Measurements from ENCODE around the gene MSI2.
"Not testable (repeated sequence)": the region's sequence is repeated elsewhere in the genome, so short reads cannot be mapped to it uniquely, and the experiment has no call there.

Gene MSI2

GRCh38 chr17:57293077-57293476 lies 36.8 kb downstream of the MSI2 start:
- ChIA-PET CTCF (no interaction called here), POLR2A (no interaction called here)
- TF ChIP-seq BHLHE40 (IDR thresholded peaks at IDR 0.05; ENCODE audit: borderline replicate concordance) = no peak
- no peak for TF ChIP-seq PKNOX1 (IDR thresholded peaks at IDR 0.05)
- TF ChIP-seq TARDBP (IDR thresholded peaks at IDR 0.05) = no peak
- no peak for TF ChIP-seq ARNT (IDR thresholded peaks at IDR 0.05)
- no peak for TF ChIP-seq ELF4 (IDR thresholded peaks at IDR 0.05)
- TF ChIP-seq L3MBTL2 (conservative IDR thresholded peaks at IDR 0.05) = no peak
- TF ChIP-seq ZNF384 (IDR thresholded peaks at IDR 0.05) = no peak
- no peak for TF ChIP-seq LEF1 (IDR thresholded peaks at IDR 0.05; ENCODE audit: borderline replicate concordance)
- no peak for TF ChIP-seq NFRKB (IDR thresholded peaks at IDR 0.05)

GRCh38 chr17:57294101-57294500 lies 37.8 kb downstream of the MSI2 start:
- POLR2A ChIA-PET = no interaction called here
- CTCF ChIA-PET = no interaction called here
- DNase-seq (ENCODE audit: extremely low spot score) = no peak
- no peak for TF ChIP-seq FOXM1 (IDR thresholded peaks at IDR 0.05; ENCODE audit: borderline replicate concordance)
- no peak for TF ChIP-seq FOXK2 (IDR thresholded peaks at IDR 0.05)
- no peak for TF ChIP-seq PKNOX1 (IDR thresholded peaks at IDR 0.05)
- no peak for TF ChIP-seq BHLHE40 (IDR thresholded peaks at IDR 0.05; ENCODE audit: borderline replicate concordance)

More at GRCh38 chr17:57293077-57293476, 36.8 kb downstream of the MSI2 start:
- no peak for DNase-seq (ENCODE audit: extremely low spot score)

- TF ChIP-seq PKNOX1 (IDR thresholded peaks at IDR 0.05) (peak; percentile 61), ZNF384 (IDR thresholded peaks at IDR 0.05) (no peak)
- no peak for DNase-seq (ENCODE audit: extremely low spot score)
- POLR2A ChIA-PET = no interaction called here
- CTCF ChIA-PET = no interaction called here
These were observed 38.5 kb downstream of the MSI2 start for GRCh38 chr17:57294629-57295501.

- no peak for TF ChIP-seq BHLHE40 (IDR thresholded peaks at IDR 0.05; ENCODE audit: borderline replicate concordance)
- peak; percentile 41; the same call in 1 of the 2 replicates for TF ChIP-seq ZNF384 (IDR thresholded peaks at IDR 0.05)
- TF ChIP-seq TARDBP (IDR thresholded peaks at IDR 0.05) = no peak
- TF ChIP-seq ARNT (IDR thresholded peaks at IDR 0.05) = no peak
- ChIA-PET CTCF (no interaction called here), POLR2A (no interaction called here)
- no peak for DNase-seq (ENCODE audit: extremely low spot score)
These were observed 39.3 kb downstream of the MSI2 start for GRCh38 chr17:57295526-57296023.

- TF ChIP-seq BHLHE40 (IDR thresholded peaks at IDR 0.05; ENCODE audit: borderline replicate concordance) = no peak
- TF ChIP-seq FOXM1 (IDR thresholded peaks at IDR 0.05; ENCODE audit: borderline replicate concordance) = no peak
- TF ChIP-seq LEF1 (IDR thresholded peaks at IDR 0.05; ENCODE audit: borderline replicate concordance) = no peak
- no peak for TF ChIP-seq ELF4 (IDR thresholded peaks at IDR 0.05)
- no peak for TF ChIP-seq L3MBTL2 (conservative IDR thresholded peaks at IDR 0.05)
- ChIA-PET CTCF (no interaction called here), POLR2A (no interaction called here)
- DNase-seq (ENCODE audit: extremely low spot score) = no peak
These were observed 39.9 kb downstream of the MSI2 start for GRCh38 chr17:57296231-57296630.

GRCh38 chr17:57299176-57299575 lies 42.9 kb downstream of the MSI2 start:
- CTCF ChIA-PET = no interaction called here
- POLR2A ChIA-PET = no interaction called here
- DNase-seq (ENCODE audit: extremely low spot score) = no peak
- TF ChIP-seq ZNF384 (IDR thresholded peaks at IDR 0.05) = no peak
- no peak for TF ChIP-seq NFRKB (IDR thresholded peaks at IDR 0.05)
- no peak for TF ChIP-seq PKNOX1 (IDR thresholded peaks at IDR 0.05)

GRCh38 chr17:57300592-57300991 lies 44.3 kb downstream of the MSI2 start:
- CTCF ChIA-PET; POLR2A ChIA-PET; DNase-seq (ENCODE audit: extremely low spot score): not testable (repeated sequence)

Data from HEK293T (cell line).